Endothelial cell of umbilical vein (primary cell): ENCODE results near the gene IL4R. TPM values are rescaled to one million over a fixed set of nuclear protein-coding genes. Genes with fewer than 3 reads are reported as not detected.

Experiments
- BruUV-seq: library from RNA; stranded (reverse); fragments of 400-500 nt; replicated peaks from 2 replicates; lab custom pipeline; 2021; lab: Mats Ljungman, UMichigan
- CTCF ChIA-PET: fragments of 300-600, 350-600 bp; sonication (Branson Sonifier 250); formaldehyde crosslinking; loops from one replicate; lab custom pipeline; 2021; ENCODE audit warnings: antibody characterized with exemption, inconsistent platforms; lab: Charles Lee
- POLR2A ChIA-PET: fragments of 300-600, 350-600 bp; sonication (Branson Sonifier 250); formaldehyde crosslinking; loops from one replicate; lab custom pipeline; 2021; ENCODE audit warnings: antibody characterized with exemption, inconsistent platforms; lab: Charles Lee
- DNase-seq: peaks from one replicate; pipeline ENCODE4 v3.0.0-alpha.2; 2011; ENCODE audit warnings: low read depth, low spot score
- FAIRE-seq: peaks from 2 replicates; lab custom pipeline; 2011; peaks lifted over from hg19 to GRCh38; lab: Jason Lieb, UNC
- H2AFZ ChIP-seq: 2 replicates; pipeline ENCODE4 v1.6.0; 2012; ENCODE audit warnings: low read depth, low read length, control low read depth, inconsistent platforms
- H3K27ac ChIP-seq: 2 replicates; pipeline ENCODE4 v1.5.1; 2011; ENCODE audit warnings: low read depth, mild to moderate bottlenecking, control low read depth, low read length, moderate library complexity; ENCODE audit not compliant: insufficient read depth
- H3K27me3 ChIP-seq, 2 experiments: 2 replicates each; pipeline versions ENCODE4 v1.6.0 to v1.6.1; 2011; ENCODE audit warnings: low read length in 2 of 2, mixed read lengths in 1 of 2; ENCODE audit not compliant: control insufficient read depth in 2 of 2, insufficient read depth in 2 of 2
- H3K36me3 ChIP-seq, 2 experiments: 2 replicates in 1 of 2; 3 replicates in 1 of 2; pipeline ENCODE4 v1.5.1; 2011; ENCODE audit warnings: low read length in 2 of 2, mild to moderate bottlenecking in 1 of 2, moderate library complexity in 1 of 2; ENCODE audit not compliant: control insufficient read depth in 2 of 2, insufficient read depth in 2 of 2; ENCODE audit errors: extremely low read depth in 1 of 2
- H3K4me1 ChIP-seq: 3 replicates; pipeline ENCODE4 v1.5.1; 2011; ENCODE audit warnings: mild to moderate bottlenecking, low read length; ENCODE audit not compliant: control insufficient read depth, insufficient read depth; ENCODE audit errors: extremely low read depth
- H3K4me2 ChIP-seq: 2 replicates; pipeline ENCODE4 v1.6.1; 2011; ENCODE audit warnings: low read length, control low read depth, mixed read lengths; ENCODE audit not compliant: insufficient read depth
- H3K4me3 ChIP-seq, 3 experiments: fragments of 200-600 bp in 1 of 3; sonication (generic), shearing (Covaris generic) in 1 of 3; replicated peaks in 1 of 3; 2 replicates each; pipeline ENCODE4 v1.5.1; 2011 to 2016; ENCODE audit warnings: control low read depth in 3 of 3, low read length in 3 of 3, mild to moderate bottlenecking in 2 of 3, inconsistent platforms in 1 of 3, low read depth in 1 of 3, moderate library complexity in 1 of 3; ENCODE audit not compliant: insufficient read depth in 1 of 3
- H3K79me2 ChIP-seq: 2 replicates; pipeline ENCODE4 v1.6.0; 2012; ENCODE audit warnings: low read length, inconsistent platforms; ENCODE audit not compliant: control insufficient read depth, insufficient read depth
- H3K9ac ChIP-seq: replicated peaks from 2 replicates; pipeline ENCODE3; 2011; ENCODE audit warnings: low read length, control low read depth; ENCODE audit not compliant: insufficient read depth; ENCODE audit errors: extremely low read depth
- H3K9me1 ChIP-seq: replicated peaks from 3 replicates; pipeline ENCODE4 v1.6.0; 2011; ENCODE audit warnings: mild to moderate bottlenecking, low read length; ENCODE audit not compliant: control insufficient read depth, insufficient read depth; ENCODE audit errors: extremely low read depth
- H3K9me3 ChIP-seq: replicated peaks from 2 replicates; pipeline ENCODE4 v1.5.1; 2012; ENCODE audit warnings: low read length, inconsistent platforms; ENCODE audit not compliant: control insufficient read depth, insufficient read depth
- H4K20me1 ChIP-seq: replicated peaks from 2 replicates; pipeline ENCODE3; 2011; ENCODE audit warnings: mild to moderate bottlenecking, low read length; ENCODE audit not compliant: control insufficient read depth, insufficient read depth; ENCODE audit errors: extremely low read depth
- CTCF ChIP-seq, 2 donors: IDR thresholded peaks; 1 replicate in 1 of 2; 2 replicates in 1 of 2; pipeline ENCODE4 v1.5.1; 2011; ENCODE audit warnings: low read length in 2 of 2, mild to moderate bottlenecking in 2 of 2, moderate library complexity in 2 of 2, control low read depth in 1 of 2, inconsistent platforms in 1 of 2, low read depth in 1 of 2; ENCODE audit not compliant: insufficient read depth in 1 of 2; ENCODE audit errors: extremely low read depth in 1 of 2
- EZH2 ChIP-seq: IDR thresholded peaks from 2 replicates; pipeline ENCODE4 v1.6.1; 2012; ENCODE audit warnings: borderline replicate concordance, low read depth, mild to moderate bottlenecking, moderate library complexity, low read length, inconsistent platforms; ENCODE audit not compliant: severe bottlenecking
- FOS ChIP-seq: IDR thresholded peaks from 2 replicates; pipeline ENCODE4 v1.6.1; 2011; ENCODE audit warnings: mild to moderate bottlenecking, low read length, moderate library complexity, borderline replicate concordance; ENCODE audit not compliant: insufficient read depth
- GATA2 ChIP-seq: IDR thresholded peaks from 2 replicates; pipeline ENCODE4 v1.7.0; 2011; ENCODE audit warnings: low read depth, mild to moderate bottlenecking, moderate library complexity, mixed read lengths, low read length; ENCODE audit not compliant: insufficient read length, insufficient read depth
- JUN ChIP-seq: IDR thresholded peaks from 2 replicates; pipeline ENCODE4 v1.6.1; 2011; ENCODE audit warnings: borderline replicate concordance, low read depth; ENCODE audit not compliant: insufficient read length, insufficient read depth
- MAX ChIP-seq: IDR thresholded peaks from 2 replicates; pipeline ENCODE4 v1.6.1; 2011; ENCODE audit not compliant: insufficient read depth, insufficient read length
- MYC ChIP-seq: IDR thresholded peaks from one replicate; pipeline ENCODE4 v1.6.1; 2011; ENCODE audit warnings: mild to moderate bottlenecking, low read depth, low read length
- POLR2A ChIP-seq: IDR thresholded peaks from 2 replicates; pipeline ENCODE4 v1.6.1; 2012; ENCODE audit warnings: low read depth, mild to moderate bottlenecking, control low read depth, low read length
- POLR2AphosphoS5 ChIP-seq: IDR thresholded peaks from 2 replicates; pipeline ENCODE4 v1.6.1; 2012; ENCODE audit warnings: low read depth, mild to moderate bottlenecking, control low read depth, low read length, moderate library complexity; ENCODE audit not compliant: insufficient read depth
- dilution Hi-C: fragments of 300-500 bp; cut with MboI; formaldehyde crosslinking; loops from one replicate; pipeline ENCODE4 v1.15.0; 2019; ENCODE audit warnings: low sequenced_read_pairs; ENCODE audit not compliant: extremely low pct_ligation_motif_present
- intact Hi-C: fragments of 100-400 bp; cut with micrococcal nuclease; formaldehyde crosslinking; loops from one replicate; pipeline ENCODE4 v1.10.0; 2022
- polyA plus RNA-seq, 4 experiments: library from polyadenylated mRNA; depleted of rRNA in 3 of 4; stranded (reverse) in 3 of 4; unstranded in 1 of 4; fragments of >200 nt; gene quantifications; 2 replicates each; pipeline versions ENCODE4 v1.2.1 to v1.2.3, GENCODE V29; 2011 to 2012; ENCODE audit warnings: missing spikeins in 1 of 4
- total RNA-seq: library from RNA; stranded (reverse); gene quantifications from 2 replicates; pipeline ENCODE4 v1.2.3, GENCODE V29; 2021

IL4R gene
- total and polyA plus RNA-seq, 2 donors (not counting 3 experiments of a cell fraction or from before 2014, with no cell fraction given), result 138 to 139 TPM

DNA sequence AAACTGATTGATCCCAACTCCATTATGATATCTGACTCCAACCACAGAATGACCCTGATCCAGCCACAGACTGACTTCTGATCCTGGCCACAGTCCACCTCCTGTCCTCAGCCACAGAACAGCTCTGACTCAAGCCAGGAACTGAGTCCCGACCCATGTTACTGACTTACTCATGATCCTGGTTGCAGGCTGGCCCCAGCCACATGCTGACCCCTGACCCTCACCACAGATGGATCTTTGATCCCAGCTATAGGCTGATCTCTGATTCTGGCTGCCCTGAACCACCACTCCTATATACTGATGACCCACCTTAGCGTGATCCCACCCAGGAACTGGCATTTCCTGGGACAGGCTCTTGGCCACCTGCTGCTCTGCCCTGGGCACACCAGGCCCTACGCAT is 56.0 kb downstream of the IL4R start:
- DNase-seq, result no peak
- Histone ChIP-seq H4K20me1 (no peaks in the 10 kb centered on the region), H3K79me2 (no peaks in the 10 kb centered on the region), H2AFZ (no peak overlapping the region), H3K4me1 (peaks cover 19% of the 10 kb centered on the region), H3K9ac (no peak overlapping the region), H3K4me3 (no peak overlapping the region), H3K27me3 (no peaks in the 10 kb centered on the region), H3K36me3 (no peaks in the 10 kb centered on the region), H3K27ac (no peak overlapping the region), H3K9me3 (no peaks in the 10 kb centered on the region), H3K4me2 (no peak overlapping the region), H3K9me1 (no peaks in the 10 kb centered on the region)
- no TSS peak for BruUV-seq
- no peak for FAIRE-seq
- no peak for TF ChIP-seq MAX
- TF ChIP-seq FOS, result no peak
- no peak for TF ChIP-seq POLR2AphosphoS5
- TF ChIP-seq JUN, result no peak
- no peak for TF ChIP-seq POLR2A
- TF ChIP-seq GATA2, result no peak
- no peak for TF ChIP-seq MYC
- intact Hi-C loops (loop anchor here (5.0 kb wide), 1 partner anchor 38 kb away; no protein-coding TSS in a partner anchor), dilution Hi-C loops (no loop called here)
- POLR2A ChIA-PET, result no interaction called here
- CTCF ChIA-PET, result interaction anchor here (5.0 to 5.7 kb wide), 2 partner anchors 134 to 191 kb away, joined by 136 to 299 read pairs; no protein-coding TSS in a partner anchor

- dilution Hi-C loops (no loop called here), intact Hi-C loops (no loop called here)
- BruUV-seq, result no TSS peak
- Histone ChIP-seq H2AFZ (no peak overlapping the region), H3K9me3 (no peaks in the 10 kb centered on the region), H3K79me2 (no peaks in the 10 kb centered on the region), H3K27ac (no peak overlapping the region), H3K9ac (no peak overlapping the region), H3K9me1 (no peaks in the 10 kb centered on the region), H4K20me1 (no peaks in the 10 kb centered on the region), H3K27me3 (no peaks in the 10 kb centered on the region), H3K4me1 (peaks cover 16% of the 10 kb centered on the region), H3K4me3 (no peak overlapping the region), H3K36me3 (no peaks in the 10 kb centered on the region), H3K4me2 (no peak overlapping the region)
- TF ChIP-seq FOS, result no peak
- no peak for TF ChIP-seq JUN
- no peak for TF ChIP-seq CTCF (IDR thresholded peaks at IDR 0.05; ENCODE audit: extremely low read depth in 1 of 2, insufficient read depth in 1 of 2, low read depth in 1 of 2, low read length in 2 of 2)
- TF ChIP-seq POLR2AphosphoS5, result no peak
- no peak for TF ChIP-seq MAX
- TF ChIP-seq MYC, result no peak
- no peak for TF ChIP-seq EZH2
- no peak for TF ChIP-seq GATA2
- no peak for TF ChIP-seq POLR2A
- ChIA-PET CTCF (interaction anchor here (5.7 kb wide), 1 partner anchor 134 kb away, joined by 299 read pairs; no protein-coding TSS in a partner anchor), POLR2A (no interaction called here)
- DNase-seq (no peak), FAIRE-seq (no peak)
Observed at GRCh38 chr16:27370318-27370717, 56.5 kb downstream of the IL4R start.
